ENCODE data around the gene ZNF367.

The ZNF367 gene

GRCh38 chr9:96399325-96399633, 18.9 kb downstream of the ZNF367 start:
- H3K36me3 ChIP-seq = peaks cover 17% of the 10 kb centered on the region
- TF ChIP-seq CTCF (IDR thresholded peaks at IDR 0.05; ENCODE audit: low read depth, low read length) = no peak
- no peak for DNase-seq
- no peaks in the 10 kb centered on the region for H3K9me3 ChIP-seq
- no peaks in the 10 kb centered on the region for H3K4me1 ChIP-seq
- H3K4me3 ChIP-seq (ENCODE audit: low read depth, low read length) = no peak overlapping the region
- H3K27me3 ChIP-seq = no peaks in the 10 kb centered on the region

- no peak for DNase-seq
- H3K36me3 ChIP-seq = peaks cover 22% of the 10 kb centered on the region
- TF ChIP-seq CTCF (IDR thresholded peaks at IDR 0.05; ENCODE audit: low read depth, low read length) = no peak
- no peaks in the 10 kb centered on the region for H3K27me3 ChIP-seq
- no peak overlapping the region for H3K4me3 ChIP-seq (ENCODE audit: low read depth, low read length)
- no peaks in the 10 kb centered on the region for H3K4me1 ChIP-seq
- H3K9me3 ChIP-seq = no peaks in the 10 kb centered on the region
Measured at GRCh38 chr9:96398582-96399324, 19.4 kb downstream of the ZNF367 start.

- DNase-seq = no peak
- H3K9me3 ChIP-seq = no peaks in the 10 kb centered on the region
- no peaks in the 10 kb centered on the region for H3K4me1 ChIP-seq
- peaks cover 48% of the 10 kb centered on the region for H3K36me3 ChIP-seq
- H3K27me3 ChIP-seq = no peaks in the 10 kb centered on the region
- H3K4me3 ChIP-seq (ENCODE audit: low read depth, low read length) = no peak overlapping the region
- no peak for TF ChIP-seq CTCF (IDR thresholded peaks at IDR 0.05; ENCODE audit: low read depth, low read length)
Measured at GRCh38 chr9:96395964-96396363, 22.2 kb downstream of the ZNF367 start.

GRCh38 chr9:96394832-96395496, 23.2 kb downstream of the ZNF367 start:
- peaks cover 58% of the 10 kb centered on the region for H3K36me3 ChIP-seq
- no peak for DNase-seq

GRCh38 chr9:96392263-96392662, 25.9 kb downstream of the ZNF367 start:
- no peak for DNase-seq
- TF ChIP-seq CTCF (IDR thresholded peaks at IDR 0.05; ENCODE audit: low read depth, low read length) = no peak
- Histone ChIP-seq H3K4me1 (no peaks in the 10 kb centered on the region), H3K27me3 (no peaks in the 10 kb centered on the region), H3K36me3 (peaks cover 74% of the 10 kb centered on the region), H3K9me3 (no peaks in the 10 kb centered on the region), H3K4me3 (ENCODE audit: low read depth, low read length) (no peak overlapping the region)

More at GRCh38 chr9:96394832-96395496, 23.2 kb downstream of the ZNF367 start:
- no peaks in the 10 kb centered on the region for H3K27me3 ChIP-seq
- H3K4me3 ChIP-seq (ENCODE audit: low read depth, low read length) = no peak overlapping the region
- no peaks in the 10 kb centered on the region for H3K9me3 ChIP-seq
- no peaks in the 10 kb centered on the region for H3K4me1 ChIP-seq
- no peak for TF ChIP-seq CTCF (IDR thresholded peaks at IDR 0.05; ENCODE audit: low read depth, low read length)

All from BE2C (cell line).